WTC11 (cell line): Measurements from ENCODE around the gene CACNA1C. TPM values are rescaled to one million over a fixed set of nuclear protein-coding genes. Genes with fewer than 3 reads are reported as not detected.

ENCODE experiments used
- ATAC-seq: fragments of 200-7000 bp; cut with Tn5 transposase; 2 replicates; pipeline ENCODE4 v1.10.0; 2021; ENCODE audit warnings: mild to moderate bottlenecking, moderate library complexity
- CTCF ChIA-PET: fragments of 300-600 bp; sonication (Branson Sonifier 250); formaldehyde crosslinking; loops from one replicate; lab custom pipeline; 2021; ENCODE audit warnings: antibody characterized with exemption; lab: Charles Lee
- POLR2A ChIA-PET: fragments of 350-600 bp; sonication (Branson Sonifier 250); formaldehyde crosslinking; loops from one replicate; lab custom pipeline; 2021; ENCODE audit warnings: antibody characterized with exemption; lab: Charles Lee
- DNase-seq: peaks from one replicate; pipeline ENCODE4 v3.0.0; 2021; ENCODE audit warnings: low spot score
- H3K27ac Mint-ChIP-seq: 2 replicates; pipeline ENCODE4 v1.8.0; 2021; ENCODE audit warnings: mixed read lengths
- H3K27me3 Mint-ChIP-seq: 2 replicates; pipeline ENCODE4 v1.8.0; 2021; ENCODE audit warnings: low read depth, mild to moderate bottlenecking, moderate library complexity, mixed read lengths
- H3K36me3 Mint-ChIP-seq: 2 replicates; pipeline ENCODE4 v1.8.0; 2021; ENCODE audit warnings: mixed read lengths
- H3K4me1 Mint-ChIP-seq: 2 replicates; pipeline ENCODE4 v1.8.0; 2022; ENCODE audit warnings: mixed read lengths
- H3K4me3 Mint-ChIP-seq: 2 replicates; pipeline ENCODE4 v1.8.0; 2021; ENCODE audit warnings: mild to moderate bottlenecking, moderate library complexity, mixed read lengths
- H3K9me3 Mint-ChIP-seq: 2 replicates; pipeline ENCODE4 v1.8.0; 2021; ENCODE audit warnings: mixed read lengths
- CBFB ChIP-seq: sonication (generic); formaldehyde crosslinking; IDR thresholded peaks from 2 replicates; pipeline ENCODE4 v1.8.1; 2022; ENCODE audit warnings: mild to moderate bottlenecking, low read depth, missing genetic modification reagents
- CREB1 ChIP-seq: sonication (generic); formaldehyde crosslinking; IDR thresholded peaks from 2 replicates; pipeline ENCODE4 v1.8.0; 2023; ENCODE audit warnings: mild to moderate bottlenecking, missing genetic modification reagents
- CTCF ChIP-seq: fragments of 200-600 bp; IDR thresholded peaks from 2 replicates; pipeline ENCODE4 v1.8.0; 2022; ENCODE audit warnings: antibody characterized with exemption
- E2F5 ChIP-seq: sonication (generic); formaldehyde crosslinking; IDR thresholded peaks from 2 replicates; pipeline ENCODE4 v1.8.1; 2022; ENCODE audit warnings: mild to moderate bottlenecking, moderate library complexity, missing genetic modification reagents
- EMX1 ChIP-seq: fragments of 250-450 bp; sonication (Bioruptor Pico); IDR thresholded peaks from 2 replicates; pipeline ENCODE4 v1.8.0; 2021; ENCODE audit warnings: mild to moderate bottlenecking
- GTF2I ChIP-seq: fragments of 250-450 bp; sonication (Bioruptor Pico); conservative IDR thresholded peaks from 2 replicates; pipeline ENCODE4 v1.4.0; 2021; ENCODE audit warnings: mild to moderate bottlenecking
- MAX ChIP-seq: sonication (generic); formaldehyde crosslinking; IDR thresholded peaks from 2 replicates; pipeline ENCODE4 v1.8.0; 2022; ENCODE audit warnings: mild to moderate bottlenecking, missing genetic modification reagents
- MLX ChIP-seq: sonication (generic); formaldehyde crosslinking; IDR thresholded peaks from 2 replicates; pipeline ENCODE4 v1.8.1; 2023; ENCODE audit warnings: mild to moderate bottlenecking, missing genetic modification reagents, moderate library complexity
- MYBL2 ChIP-seq: sonication (generic); formaldehyde crosslinking; IDR thresholded peaks from 2 replicates; pipeline ENCODE4 v1.8.1; 2023; ENCODE audit warnings: mild to moderate bottlenecking, moderate library complexity, missing genetic modification reagents
- PRRX2 ChIP-seq: fragments of 250-450 bp; sonication (Bioruptor Pico); IDR thresholded peaks from 2 replicates; pipeline ENCODE4 v1.8.0; 2021; ENCODE audit warnings: mild to moderate bottlenecking
- SMAD3 ChIP-seq: sonication (generic); formaldehyde crosslinking; IDR thresholded peaks from 2 replicates; pipeline ENCODE4 v1.8.0; 2022; ENCODE audit warnings: missing genetic modification reagents, mild to moderate bottlenecking, borderline replicate concordance
- STAT6 ChIP-seq: sonication (generic); formaldehyde crosslinking; conservative IDR thresholded peaks from 2 replicates; pipeline ENCODE4 v1.8.1; 2023; ENCODE audit warnings: mild to moderate bottlenecking, low read depth, missing genetic modification reagents, moderate library complexity
- USF2 ChIP-seq: sonication (generic); formaldehyde crosslinking; IDR thresholded peaks from 2 replicates; pipeline ENCODE4 v1.8.1; 2023; ENCODE audit warnings: mild to moderate bottlenecking, missing genetic modification reagents, moderate library complexity
- ZNF219 ChIP-seq: sonication (generic); formaldehyde crosslinking; IDR thresholded peaks from 2 replicates; pipeline ENCODE4 v1.8.0; 2023; ENCODE audit warnings: missing genetic modification reagents, mild to moderate bottlenecking, borderline replicate concordance
- ZNF281 ChIP-seq: sonication (generic); formaldehyde crosslinking; IDR thresholded peaks from 2 replicates; pipeline ENCODE4 v1.8.0; 2023; ENCODE audit warnings: mild to moderate bottlenecking, missing genetic modification reagents
- ZNF532 ChIP-seq: fragments of 250-450 bp; sonication (Bioruptor Pico); IDR thresholded peaks from 2 replicates; pipeline ENCODE4 v1.9.0; 2021; ENCODE audit warnings: mild to moderate bottlenecking, borderline replicate concordance
- ZSCAN18 ChIP-seq: fragments of 250-450 bp; sonication (Bioruptor Pico); IDR thresholded peaks from 2 replicates; pipeline ENCODE4 v2.1.2; 2022; ENCODE audit warnings: mild to moderate bottlenecking, moderate library complexity
- total RNA-seq: library from RNA; stranded (reverse); gene quantifications from 3 replicates; pipeline ENCODE4 v1.2.3, GENCODE V29; 2021

CACNA1C gene
- total RNA-seq, 1 experiment from 2014 or later = 1.7 TPM

- Mint-ChIP-seq H3K4me1 (peaks cover 65% of the 10 kb centered on the region), H3K27me3 (peaks cover 3% of the 10 kb centered on the region; the same call in 1 of the 2 replicates), H3K4me3 (no peak overlapping the region), H3K27ac (no peak overlapping the region), H3K9me3 (peaks cover 10% of the 10 kb centered on the region; the same call in 1 of the 2 replicates), H3K36me3 (no peaks in the 10 kb centered on the region)
- ATAC-seq (no peak), DNase-seq (no peak)
- POLR2A ChIA-PET = no interaction called here
- TF ChIP-seq CREB1 (CRISPR knock-in tag) (no peak), ZNF281 (CRISPR knock-in tag) (no peak), ZSCAN18 (no peak), EMX1 (CRISPR knock-in tag) (no peak), MLX (CRISPR knock-in tag) (no peak), MAX (CRISPR knock-in tag) (no peak), SMAD3 (CRISPR knock-in tag) (no peak), ZNF532 (CRISPR knock-in tag) (no peak), GTF2I (CRISPR knock-in tag) (no peak), STAT6 (no peak), PRRX2 (CRISPR knock-in tag) (no peak)
- CTCF ChIA-PET = interaction anchor here (0.8 to 12.7 kb wide), 6 partner anchors 9 to 344 kb away, joined by 3 to 169 read pairs (median 3); no protein-coding TSS in a partner anchor
Measured at GRCh38 chr12:2284321-2284813, 231.6 kb downstream of the CACNA1C start.

- POLR2A ChIA-PET = no interaction called here
- TF ChIP-seq MYBL2 (CRISPR knock-in tag) (no peak), E2F5 (CRISPR knock-in tag) (no peak), USF2 (CRISPR knock-in tag) (0 out of 2 replicates have a peak, but pooled peaks have one; percentile 21), ZNF219 (CRISPR knock-in tag) (0 out of 2 replicates have a peak, but pooled peaks have one; percentile 19), CTCF (peak; percentile 67), MAX (CRISPR knock-in tag) (peak; percentile 62), CBFB (CRISPR knock-in tag) (0 out of 2 replicates have a peak, but pooled peaks have one; percentile 25)
Measured at GRCh38 chr12:2284857-2285256, 232.1 kb downstream of the CACNA1C start.

More at GRCh38 chr12:2284857-2285256, 232.1 kb downstream of the CACNA1C start:
- H3K27ac Mint-ChIP-seq = no peak overlapping the region
- no peak overlapping the region for H3K4me3 Mint-ChIP-seq
- peaks cover 10% of the 10 kb centered on the region; the same call in 1 of the 2 replicates for H3K9me3 Mint-ChIP-seq
- no peaks in the 10 kb centered on the region for H3K36me3 Mint-ChIP-seq
- ATAC-seq (peak; percentile 89), DNase-seq (peak; percentile 89)
- CTCF ChIA-PET = interaction anchor here (0.6 to 12.7 kb wide), 2 partner anchors 227 to 274 kb away, joined by 5 to 169 read pairs; no protein-coding TSS in a partner anchor
- H3K27me3 Mint-ChIP-seq = peaks cover 3% of the 10 kb centered on the region; the same call in 1 of the 2 replicates
- H3K4me1 Mint-ChIP-seq = peaks cover 70% of the 10 kb centered on the region
